ENCODE measurements around the gene SLC6A1.

The SLC6A1 gene

DNA sequence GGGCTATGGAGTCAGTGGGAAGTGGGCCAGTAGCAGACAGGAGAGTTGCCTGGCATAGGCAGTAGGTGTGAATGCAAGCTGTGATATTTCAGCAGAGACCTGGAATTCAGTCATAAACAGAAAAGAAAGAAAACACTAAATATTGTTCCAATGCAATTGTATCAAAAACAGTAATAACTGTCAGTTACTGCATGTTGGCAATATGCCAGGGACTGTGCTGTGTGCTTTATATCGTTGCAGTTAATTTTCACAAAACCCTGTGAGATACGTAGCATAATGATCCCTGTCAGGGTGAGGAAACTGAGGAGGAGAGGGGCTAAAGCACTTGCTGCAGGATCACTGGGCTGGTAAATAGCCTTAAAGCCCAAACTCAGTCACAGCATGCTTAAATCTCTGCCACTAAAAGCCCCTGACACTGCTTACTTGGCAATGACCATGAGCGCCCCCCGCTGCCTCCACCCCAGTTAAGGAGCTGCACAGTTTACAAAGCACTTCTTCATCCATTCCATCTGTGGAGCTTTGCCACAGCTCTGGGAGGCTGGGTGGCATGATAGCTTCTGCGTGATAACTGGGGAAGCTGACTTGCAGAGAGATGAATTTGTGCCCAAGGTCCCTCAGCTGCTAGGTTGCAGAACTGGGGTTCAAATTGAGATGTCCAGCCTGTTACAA, 3.9 kb downstream of the SLC6A1 start:
- DNase-seq = no peak

DNA sequence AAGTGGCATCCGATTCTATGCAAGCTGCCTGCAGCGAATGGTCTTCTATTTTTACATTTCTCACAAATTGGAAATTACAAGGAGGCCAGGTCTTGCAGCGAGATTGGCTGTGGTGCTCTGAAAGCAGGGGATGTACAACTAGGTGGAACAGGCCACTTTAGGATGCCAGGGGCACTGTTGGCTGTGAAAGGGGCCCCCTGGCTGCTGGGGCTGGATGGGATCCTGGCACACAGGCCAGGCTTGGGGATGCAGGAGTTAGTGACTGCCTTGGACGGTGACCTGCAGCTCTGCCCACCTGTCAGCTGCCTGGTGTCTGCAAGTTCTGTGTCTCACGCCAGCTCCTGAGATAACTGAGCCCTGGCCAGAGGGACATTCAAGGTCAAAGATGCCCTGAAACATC, 4.6 kb downstream of the SLC6A1 start:
- DNase-seq = no peak

DNA sequence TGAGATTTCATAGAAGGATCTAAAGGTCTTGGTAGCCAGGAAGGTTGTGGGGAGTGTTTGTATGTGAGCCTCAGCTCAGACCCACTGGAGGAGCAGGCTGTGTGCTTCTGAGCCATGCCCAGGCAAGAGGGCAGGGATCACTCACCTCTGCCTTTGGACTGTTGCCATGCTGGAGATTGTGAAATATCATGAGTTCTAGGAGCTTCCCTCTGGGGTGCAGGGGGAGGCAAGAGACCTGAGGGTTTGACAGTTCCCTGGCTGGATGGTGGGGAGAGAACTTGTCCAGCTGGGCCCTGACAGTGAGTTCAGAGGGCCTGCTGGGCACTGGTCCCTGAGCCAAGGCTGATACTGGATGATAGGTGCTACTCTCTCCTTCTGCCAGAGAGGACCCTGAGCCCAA, 6.0 kb downstream of the SLC6A1 start:
- no peak for DNase-seq

GRCh38 chr3:10999221-11000107, 6.9 kb downstream of the SLC6A1 start:
- no peak for DNase-seq

DNA sequence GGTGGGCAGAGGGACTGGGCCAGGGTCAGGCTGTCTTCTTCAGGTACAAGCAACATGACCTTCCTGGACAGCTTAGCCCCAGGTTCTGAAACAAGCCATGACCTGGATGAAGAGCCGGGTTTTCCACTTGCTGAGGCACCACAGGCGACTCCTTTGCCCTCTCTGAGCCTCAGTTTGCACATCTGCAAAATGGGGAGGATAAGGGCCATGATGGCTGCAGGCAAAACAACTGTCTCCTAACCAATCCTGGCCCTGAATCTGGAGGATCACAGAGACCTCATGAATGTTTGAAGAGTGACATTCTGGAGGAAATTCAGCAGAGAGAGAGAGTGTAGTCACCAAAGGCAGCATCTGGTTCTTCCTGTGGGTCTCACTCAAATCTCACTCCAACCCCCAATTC, 8.0 kb downstream of the SLC6A1 start:
- DNase-seq = no peak

DNA sequence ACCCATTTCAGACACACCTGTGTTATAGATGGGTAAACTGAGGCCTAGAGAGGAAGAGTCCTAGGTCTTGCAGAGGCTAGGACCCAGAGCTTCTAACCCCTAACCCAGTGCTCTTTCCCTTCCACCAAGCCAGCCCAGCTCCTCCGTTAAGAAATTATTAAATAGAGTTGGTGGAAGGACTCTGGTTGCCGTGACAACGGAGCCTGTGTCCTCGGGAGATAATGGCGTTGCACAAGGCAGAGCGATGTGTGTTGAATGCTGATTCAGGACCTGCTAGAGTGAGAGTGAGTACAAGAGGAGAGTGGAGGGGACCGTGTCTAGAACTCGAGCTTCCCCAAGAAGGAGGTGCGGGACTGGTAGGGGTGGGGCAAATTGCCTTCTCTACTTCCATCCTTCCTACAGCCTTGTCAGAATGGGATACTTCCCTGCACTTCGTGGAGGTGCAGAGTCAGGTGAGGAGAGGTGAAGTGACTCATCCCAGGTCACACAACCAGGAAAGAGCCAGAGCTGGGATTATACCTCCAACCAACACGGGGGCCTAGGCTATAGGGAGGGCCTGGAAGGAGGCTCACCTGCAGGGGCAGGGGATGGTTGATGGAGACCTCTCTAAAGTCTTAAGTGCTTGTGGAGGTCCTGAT, 8.6 kb downstream of the SLC6A1 start:
- DNase-seq = no peak

DNA sequence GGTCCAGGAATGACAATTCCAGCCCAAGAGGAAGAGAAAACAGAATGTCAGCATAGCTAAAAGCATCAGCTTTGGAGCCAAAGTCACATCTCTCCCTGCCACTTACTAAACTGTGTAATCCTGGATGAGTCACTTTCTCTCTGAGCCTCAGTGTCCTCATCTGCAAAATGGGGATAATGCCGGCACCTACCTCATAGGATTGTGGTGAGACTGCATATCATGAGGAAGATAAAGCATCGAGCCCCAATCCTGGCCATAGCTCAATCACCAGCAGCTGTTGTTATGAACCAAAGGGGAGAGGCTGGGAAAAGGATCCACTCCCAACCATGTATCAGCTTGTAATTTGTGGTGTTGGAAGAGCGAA, 9.1 kb downstream of the SLC6A1 start:
- DNase-seq = no peak

DNA sequence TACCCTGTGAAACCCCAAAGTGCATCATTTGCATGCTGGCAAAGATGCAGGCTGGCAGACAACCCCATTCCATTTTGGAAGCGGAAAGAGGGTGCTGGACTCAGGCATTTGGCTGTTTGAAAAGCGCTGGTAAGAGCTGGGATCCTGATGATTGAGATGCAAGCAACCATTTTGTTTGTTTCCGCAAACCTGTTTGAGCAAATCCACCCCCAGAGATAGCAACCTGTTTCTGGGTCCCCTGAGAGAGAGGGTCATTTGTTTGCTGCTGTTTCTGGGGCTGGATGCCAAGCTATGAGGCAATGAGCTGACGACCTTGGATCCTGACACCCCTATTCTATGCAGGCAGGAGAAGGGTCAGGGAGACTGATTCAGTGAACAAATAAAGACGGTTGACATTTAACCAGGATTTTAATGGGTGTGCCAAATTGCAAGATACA, 9.8 kb downstream of the SLC6A1 start:
- no peak for DNase-seq

DNA sequence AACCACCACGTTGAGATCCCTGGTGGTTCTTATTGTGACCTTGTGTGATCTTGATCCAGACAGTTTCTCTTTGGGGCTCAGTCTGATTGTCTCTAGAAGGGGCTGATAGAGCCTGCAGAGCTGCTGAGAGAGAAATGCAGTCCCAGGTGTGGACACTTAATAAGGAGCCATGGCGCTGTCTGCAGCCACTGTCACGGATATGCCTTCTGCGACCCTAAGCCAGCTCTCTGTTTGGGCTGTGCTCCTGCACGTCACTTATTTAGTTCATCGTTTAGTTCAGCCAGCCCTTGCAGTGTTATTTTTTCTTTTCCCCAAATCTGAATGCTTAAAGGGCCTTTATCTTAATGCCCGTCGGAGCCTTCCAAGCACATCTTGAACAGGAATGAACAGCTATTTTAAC, 12.0 kb downstream of the SLC6A1 start:
- DNase-seq = no peak

DNA sequence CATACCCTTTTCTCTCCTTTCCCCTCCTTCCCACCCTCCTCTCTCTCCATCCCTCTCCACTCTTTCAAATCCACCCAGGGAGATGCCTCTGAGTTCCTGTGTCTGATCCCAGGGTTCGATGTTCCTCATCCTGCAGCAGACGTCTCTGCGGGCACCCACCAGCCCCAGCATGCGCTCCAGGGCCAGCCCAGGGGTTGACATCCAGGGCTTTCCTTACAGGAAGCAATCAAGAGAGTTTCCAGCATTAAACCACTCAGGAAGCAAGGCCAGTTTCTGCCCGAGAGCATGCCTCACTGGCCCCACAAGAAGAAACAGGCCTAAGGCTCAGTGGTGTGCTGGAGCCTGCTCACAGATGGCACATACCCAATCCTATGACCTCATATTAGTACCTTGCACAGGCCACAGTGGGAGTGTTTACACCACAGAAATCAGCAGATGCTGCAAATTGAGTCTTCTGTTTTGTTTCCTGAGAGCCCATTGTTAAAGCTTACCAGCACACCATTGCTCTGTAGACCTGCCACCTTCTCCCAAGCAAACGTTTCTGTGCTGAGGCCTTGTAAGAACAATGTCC, 13.2 kb downstream of the SLC6A1 start:
- no peak for DNase-seq

GRCh38 chr3:11006986-11007933, 14.7 kb downstream of the SLC6A1 start:
- DNase-seq = no peak

- DNase-seq = no peak
These were observed 17.4 kb downstream of the SLC6A1 start for GRCh38 chr3:11009898-11010297.

GRCh38 chr3:11010426-11011165, 18.0 kb downstream of the SLC6A1 start:
- DNase-seq = no peak

GRCh38 chr3:11014253-11014652, 21.7 kb downstream of the SLC6A1 start:
- no peak for DNase-seq

GRCh38 chr3:11014752-11015151, 22.2 kb downstream of the SLC6A1 start:
- no peak for DNase-seq

DNA sequence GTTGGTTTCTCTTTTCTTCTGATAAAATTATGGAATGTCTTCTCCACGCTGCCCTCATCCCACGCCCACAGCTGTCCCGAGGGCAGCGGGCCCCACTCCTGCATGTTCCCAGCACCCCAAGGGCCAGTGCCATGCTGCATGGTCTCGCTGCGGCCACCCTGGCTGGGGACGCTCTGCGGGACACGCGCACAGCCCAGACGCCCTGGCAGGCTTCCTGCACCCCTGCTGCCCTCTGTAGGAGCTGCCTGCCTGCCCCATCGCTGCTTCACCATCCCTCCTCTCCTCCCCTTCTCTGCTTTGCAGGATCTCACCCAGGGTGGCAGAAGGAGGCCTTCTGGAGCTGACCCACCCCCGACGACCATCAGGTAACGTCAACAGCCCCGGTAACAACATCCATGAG, 22.8 kb downstream of the SLC6A1 start:
- no peak for DNase-seq

GRCh38 chr3:11016727-11017126, 24.2 kb downstream of the SLC6A1 start:
- DNase-seq = no peak

DNA sequence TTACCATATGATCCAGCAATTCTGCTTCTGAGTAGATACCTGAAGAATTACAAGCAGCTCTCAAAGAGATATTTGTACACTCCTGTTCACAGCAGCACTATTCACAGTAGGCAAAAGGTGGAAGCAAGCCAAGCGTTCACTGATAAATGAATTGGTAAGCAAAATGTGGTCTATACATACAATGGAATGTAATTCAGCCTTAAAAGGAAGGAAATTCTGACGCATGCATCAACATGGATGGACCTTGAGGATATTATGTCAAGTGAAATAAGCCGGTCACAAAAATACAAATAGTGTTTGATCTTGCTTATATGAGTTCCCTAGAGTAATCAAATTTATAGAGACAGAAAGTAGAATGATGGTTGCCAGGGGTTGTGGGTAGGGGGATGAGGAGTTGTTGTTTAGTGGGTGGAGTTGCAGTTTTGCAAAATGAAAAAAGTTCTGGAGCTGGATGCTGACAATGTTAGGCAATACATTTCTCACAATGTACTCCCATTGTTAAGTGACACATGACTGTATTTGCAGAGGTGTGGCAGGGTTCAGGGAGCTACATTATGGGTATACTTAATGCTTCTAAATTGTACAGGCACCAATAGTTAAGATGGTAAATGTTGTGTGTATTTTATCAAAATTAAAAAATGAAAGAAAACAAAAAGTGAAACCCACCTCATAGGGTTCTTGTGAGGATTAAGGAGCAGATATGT, 26.7 kb downstream of the SLC6A1 start:
- no peak for DNase-seq

- no peak for DNase-seq
These were observed 28.2 kb downstream of the SLC6A1 start for GRCh38 chr3:11020764-11021163.

DNA sequence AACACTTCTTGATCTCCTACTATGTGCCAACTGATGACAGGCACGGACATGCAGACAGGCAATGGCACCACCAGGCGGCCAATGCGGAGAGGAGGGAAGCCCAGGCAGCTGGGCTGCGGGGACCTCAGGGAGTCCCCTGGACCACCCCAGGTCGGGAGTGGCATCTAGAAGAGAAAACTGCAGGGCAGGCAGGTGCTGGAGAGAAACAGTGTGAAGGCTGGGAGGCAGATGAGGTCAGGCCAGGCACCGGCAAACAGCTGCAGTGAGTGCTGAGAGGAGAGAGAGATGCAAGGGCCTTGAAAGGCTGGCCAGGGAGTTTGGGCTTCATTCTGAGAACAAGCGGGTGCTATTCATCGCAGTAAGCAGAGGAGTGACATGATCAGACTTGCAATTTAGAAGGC, 29.1 kb downstream of the SLC6A1 start:
- no peak for DNase-seq

DNA sequence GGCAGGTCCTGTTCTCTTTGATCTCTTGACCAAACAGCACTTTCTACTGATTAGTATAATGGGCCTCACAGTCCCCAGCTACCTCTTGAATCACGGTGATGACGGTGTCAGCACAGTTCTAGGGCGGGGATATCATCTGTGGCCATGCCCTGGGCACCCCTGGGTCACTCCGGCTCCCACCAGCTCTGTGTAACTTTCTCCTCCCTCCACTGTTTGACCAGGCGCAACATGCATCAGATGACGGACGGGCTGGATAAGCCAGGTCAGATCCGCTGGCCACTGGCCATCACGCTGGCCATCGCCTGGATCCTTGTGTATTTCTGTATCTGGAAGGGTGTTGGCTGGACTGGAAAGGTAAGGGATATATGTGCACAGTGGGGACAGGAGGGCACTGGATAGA, 29.6 kb downstream of the SLC6A1 start:
- DNase-seq = no peak
